ENCODE data around the gene ACSL1.

DNA sequence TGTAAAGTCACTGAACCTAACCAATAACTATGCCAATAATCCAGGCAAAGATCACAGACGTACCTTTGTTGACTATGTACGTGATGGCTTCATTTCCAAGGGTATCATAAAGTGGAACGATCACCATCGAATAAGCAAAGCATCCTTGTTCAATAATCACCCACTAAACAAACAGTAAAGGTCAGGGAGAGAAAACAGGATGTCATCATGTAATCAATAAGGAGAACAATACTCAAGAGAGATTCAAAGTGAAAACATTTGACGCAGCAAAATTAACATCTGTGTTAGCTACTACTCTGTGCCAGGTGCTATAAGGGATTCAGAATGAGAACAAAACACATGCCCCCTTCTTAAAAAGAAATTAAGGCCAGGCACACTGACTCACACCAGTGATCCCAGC, 48.9 kb downstream of the ACSL1 start:
- TF ChIP-seq, protein P1, sequence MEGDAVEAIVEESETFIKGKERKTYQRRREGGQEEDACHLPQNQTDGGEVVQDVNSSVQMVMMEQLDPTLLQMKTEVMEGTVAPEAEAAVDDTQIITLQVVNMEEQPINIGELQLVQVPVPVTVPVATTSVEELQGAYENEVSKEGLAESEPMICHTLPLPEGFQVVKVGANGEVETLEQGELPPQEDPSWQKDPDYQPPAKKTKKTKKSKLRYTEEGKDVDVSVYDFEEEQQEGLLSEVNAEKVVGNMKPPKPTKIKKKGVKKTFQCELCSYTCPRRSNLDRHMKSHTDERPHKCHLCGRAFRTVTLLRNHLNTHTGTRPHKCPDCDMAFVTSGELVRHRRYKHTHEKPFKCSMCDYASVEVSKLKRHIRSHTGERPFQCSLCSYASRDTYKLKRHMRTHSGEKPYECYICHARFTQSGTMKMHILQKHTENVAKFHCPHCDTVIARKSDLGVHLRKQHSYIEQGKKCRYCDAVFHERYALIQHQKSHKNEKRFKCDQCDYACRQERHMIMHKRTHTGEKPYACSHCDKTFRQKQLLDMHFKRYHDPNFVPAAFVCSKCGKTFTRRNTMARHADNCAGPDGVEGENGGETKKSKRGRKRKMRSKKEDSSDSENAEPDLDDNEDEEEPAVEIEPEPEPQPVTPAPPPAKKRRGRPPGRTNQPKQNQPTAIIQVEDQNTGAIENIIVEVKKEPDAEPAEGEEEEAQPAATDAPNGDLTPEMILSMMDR (IDR thresholded peaks at IDR 0.05; ENCODE audit: poor library complexity): no peak
- no peak for TF ChIP-seq EZH2phosphoT487 (IDR thresholded peaks at IDR 0.05; ENCODE audit: low read depth, severe bottlenecking, unreplicated experiment)

Data from hepatocyte (in vitro differentiated cells).